GM19455 (cell line): ENCODE data around the gene STRN3.
A peak's percentile ranks its signal among the peaks of the same experiment; 100 is the strongest.

ENCODE experiments used
- ATAC-seq: cut with Tn5 transposase; IDR thresholded peaks from one replicate; pipeline ENCODE4 v1.9.1; 2021; ENCODE audit not compliant: unreplicated experiment

The STRN3 gene

GRCh38 chr14:31038521-31039166 is 12.5 kb upstream of the STRN3 start:
- no peak for ATAC-seq

- ATAC-seq, result no peak
These were observed 11.6 kb upstream of the STRN3 start for GRCh38 chr14:31037709-31038221.

GRCh38 chr14:31036552-31036951 is 10.4 kb upstream of the STRN3 start:
- ATAC-seq, result no peak

GRCh38 chr14:31030469-31030868 is 4.3 kb upstream of the STRN3 start:
- no peak for ATAC-seq

- ATAC-seq, result no peak
These were observed 3.1 kb upstream of the STRN3 start for GRCh38 chr14:31029016-31029970.

GRCh38 chr14:31027847-31028246 is 1.7 kb upstream of the STRN3 start:
- ATAC-seq, result no peak

- ATAC-seq, result peak; percentile 91
These were observed 464 bp upstream of the STRN3 start for GRCh38 chr14:31026450-31027235.

GRCh38 chr14:31025367-31026076 is 657 bp downstream of the STRN3 start, which contains the start of gene AP4S1:
Gene AP4S1, plus strand, starts transcription at chr14:31025649. Its CDS starts 40,548 bp downstream, at chr14:31066197.
- peak; percentile 18 for ATAC-seq

- no peak for ATAC-seq
These were observed 1.4 kb downstream of the STRN3 start for GRCh38 chr14:31024577-31025366.

- no peak for ATAC-seq
These were observed 2.1 kb downstream of the STRN3 start for GRCh38 chr14:31024010-31024480.

- no peak for ATAC-seq
These were observed 3.8 kb downstream of the STRN3 start for GRCh38 chr14:31022386-31022785.

- no peak for ATAC-seq
These were observed 4.6 kb downstream of the STRN3 start for GRCh38 chr14:31021576-31021949.

- ATAC-seq, result no peak
These were observed 5.2 kb downstream of the STRN3 start for GRCh38 chr14:31020834-31021575.

GRCh38 chr14:31018057-31018645 is 8.0 kb downstream of the STRN3 start:
- ATAC-seq, result no peak

- ATAC-seq, result no peak
These were observed 12.3 kb downstream of the STRN3 start for GRCh38 chr14:31013841-31014240.

GRCh38 chr14:31010935-31011334 is 15.2 kb downstream of the STRN3 start:
- ATAC-seq, result no peak

- no peak for ATAC-seq
These were observed 16.2 kb downstream of the STRN3 start for GRCh38 chr14:31009836-31010574.

GRCh38 chr14:31006703-31007102 is 19.5 kb downstream of the STRN3 start:
- no peak for ATAC-seq
